ENCODE results near the gene PTPN2.

Gene PTPN2

GRCh38 chr18:12803069-12803936, 80.7 kb downstream of the PTPN2 start:
- TF ChIP-seq CTCF (conservative IDR thresholded peaks at IDR 0.05; ENCODE audit: control insufficient read depth, insufficient read depth, low read depth, low read length) = no peak
- H3K4me3 ChIP-seq (ENCODE audit: control insufficient read depth, low read depth, low read length) = no peak overlapping the region

GRCh38 chr18:12802538-12802937, 81.5 kb downstream of the PTPN2 start:
- H3K4me3 ChIP-seq (ENCODE audit: control insufficient read depth, low read depth, low read length) = no peak overlapping the region
- no peak for TF ChIP-seq CTCF (conservative IDR thresholded peaks at IDR 0.05; ENCODE audit: control insufficient read depth, insufficient read depth, low read depth, low read length)
- DNase-seq (ENCODE audit: low read depth) = no peak

More at GRCh38 chr18:12803069-12803936, 80.7 kb downstream of the PTPN2 start:
- DNase-seq (ENCODE audit: low read depth) = no peak

GRCh38 chr18:12796448-12796847, 87.6 kb downstream of the PTPN2 start:
- no peak for DNase-seq (ENCODE audit: low read depth)
- no peak for TF ChIP-seq CTCF (conservative IDR thresholded peaks at IDR 0.05; ENCODE audit: control insufficient read depth, insufficient read depth, low read depth, low read length)
- no peak overlapping the region for H3K4me3 ChIP-seq (ENCODE audit: control insufficient read depth, low read depth, low read length)

GRCh38 chr18:12791610-12792009, 92.4 kb downstream of the PTPN2 start:
- TF ChIP-seq CTCF (conservative IDR thresholded peaks at IDR 0.05; ENCODE audit: control insufficient read depth, insufficient read depth, low read depth, low read length) = no peak
- H3K4me3 ChIP-seq (ENCODE audit: control insufficient read depth, low read depth, low read length) = no peak overlapping the region
- DNase-seq (ENCODE audit: low read depth) = no peak

- no peak for DNase-seq (ENCODE audit: low read depth)
- H3K4me3 ChIP-seq (ENCODE audit: control insufficient read depth, low read depth, low read length) = no peak overlapping the region
- TF ChIP-seq CTCF (conservative IDR thresholded peaks at IDR 0.05; ENCODE audit: control insufficient read depth, insufficient read depth, low read depth, low read length) = no peak
Observed at GRCh38 chr18:12786669-12787068, 97.4 kb downstream of the PTPN2 start.

GRCh38 chr18:12783524-12783923, 100.5 kb downstream of the PTPN2 start:
- DNase-seq (ENCODE audit: low read depth) = no peak
- H3K4me3 ChIP-seq (ENCODE audit: control insufficient read depth, low read depth, low read length) = no peak overlapping the region
- TF ChIP-seq CTCF (conservative IDR thresholded peaks at IDR 0.05; ENCODE audit: control insufficient read depth, insufficient read depth, low read depth, low read length) = no peak

All from fibroblast of mammary gland (primary cell).